NCI-H187 treated with DMSO at 0.1 percent for 48 hours (cell line): ENCODE results near the gene CARD11.
"Not testable (repeated sequence)": the region's sequence is repeated elsewhere in the genome, so short reads cannot be mapped to it uniquely, and the experiment has no call there.

Experiments used
- DNase-seq: peaks from one replicate; lab custom pipeline; 2025; lab: John Stamatoyannopoulos, UW

CARD11 gene

DNA sequence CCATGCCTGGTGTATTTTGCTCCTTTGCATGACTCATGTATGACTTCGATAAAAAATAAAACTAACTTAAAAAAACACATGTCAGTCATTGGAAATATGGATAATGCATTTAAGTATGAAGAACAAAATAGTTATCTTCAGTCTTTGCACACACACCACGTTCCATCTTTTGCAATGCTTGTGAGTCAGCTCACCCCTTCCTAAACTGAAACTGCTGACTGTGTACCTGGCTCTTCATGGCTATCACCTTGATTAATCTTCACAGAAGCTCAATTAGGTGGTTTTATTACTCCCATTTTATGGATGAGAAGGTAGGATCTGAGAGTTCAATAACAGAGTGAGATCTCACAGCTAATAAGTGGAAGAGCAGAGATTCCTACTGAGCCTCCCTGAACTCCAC is 79.5 kb downstream of the CARD11 start:
- DNase-seq: no peak

- no peak for DNase-seq
These were observed 80.8 kb downstream of the CARD11 start for GRCh38 chr7:2962865-2963264.

DNA sequence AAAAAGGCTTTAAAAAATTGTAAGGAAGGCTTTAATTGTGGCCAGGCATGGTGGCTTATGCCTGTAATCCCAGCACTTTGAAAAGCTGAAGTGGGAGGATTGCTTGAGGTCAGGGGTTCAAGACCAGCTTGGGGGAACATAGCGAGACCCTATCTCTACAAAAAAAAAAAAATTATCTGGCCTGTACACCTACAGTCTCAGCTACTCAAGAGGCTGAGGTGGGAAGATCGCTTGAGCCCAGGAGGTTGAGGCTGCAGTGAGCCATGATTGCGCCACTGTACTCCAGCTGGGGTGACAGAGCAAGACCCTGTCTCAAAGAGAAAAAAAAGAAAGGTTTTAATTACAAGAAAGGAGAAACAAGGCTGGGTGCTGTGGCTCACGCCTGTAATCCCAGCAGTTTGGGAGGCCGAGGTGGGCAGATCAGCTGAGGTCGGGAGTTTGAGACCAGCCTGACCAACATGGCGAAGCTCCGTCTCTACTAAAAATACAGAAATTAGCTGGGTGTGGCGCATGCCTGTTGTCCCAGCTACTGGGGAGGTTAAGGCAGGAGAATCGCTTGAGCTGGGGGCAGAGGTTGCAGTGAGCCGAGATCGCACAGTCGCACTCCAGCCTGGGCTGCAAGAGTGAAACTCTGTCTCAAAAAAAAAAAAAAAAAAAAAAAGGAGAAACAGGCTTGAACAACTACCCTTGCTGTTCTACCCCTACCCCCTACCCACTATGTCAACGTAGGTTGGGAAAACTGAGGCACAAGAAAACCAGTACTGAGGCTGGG is 83.7 kb downstream of the CARD11 start:
- DNase-seq: no peak

GRCh38 chr7:2959103-2959680 is 84.5 kb downstream of the CARD11 start:
- DNase-seq: no peak

- DNase-seq: no peak
These were observed 85.1 kb downstream of the CARD11 start for GRCh38 chr7:2958416-2959102.

DNA sequence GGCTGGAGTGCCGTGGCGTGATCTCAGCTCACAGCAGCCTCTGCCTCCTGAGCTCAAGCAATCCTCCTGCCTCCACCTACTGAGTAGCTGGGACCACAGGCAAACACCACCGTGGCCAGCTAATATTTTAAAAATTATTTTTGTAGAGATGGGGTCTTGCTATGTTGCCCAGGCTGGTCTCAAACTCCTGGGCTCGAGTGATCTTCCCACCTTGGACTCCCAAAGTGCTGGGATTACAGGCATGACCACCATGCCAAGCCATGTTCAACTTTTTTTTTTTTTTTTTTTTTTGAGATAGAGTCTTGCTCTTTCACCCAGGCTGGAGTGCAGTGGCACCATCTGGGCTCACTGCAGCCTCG is 86.3 kb downstream of the CARD11 start:
- not testable (repeated sequence) for DNase-seq

DNA sequence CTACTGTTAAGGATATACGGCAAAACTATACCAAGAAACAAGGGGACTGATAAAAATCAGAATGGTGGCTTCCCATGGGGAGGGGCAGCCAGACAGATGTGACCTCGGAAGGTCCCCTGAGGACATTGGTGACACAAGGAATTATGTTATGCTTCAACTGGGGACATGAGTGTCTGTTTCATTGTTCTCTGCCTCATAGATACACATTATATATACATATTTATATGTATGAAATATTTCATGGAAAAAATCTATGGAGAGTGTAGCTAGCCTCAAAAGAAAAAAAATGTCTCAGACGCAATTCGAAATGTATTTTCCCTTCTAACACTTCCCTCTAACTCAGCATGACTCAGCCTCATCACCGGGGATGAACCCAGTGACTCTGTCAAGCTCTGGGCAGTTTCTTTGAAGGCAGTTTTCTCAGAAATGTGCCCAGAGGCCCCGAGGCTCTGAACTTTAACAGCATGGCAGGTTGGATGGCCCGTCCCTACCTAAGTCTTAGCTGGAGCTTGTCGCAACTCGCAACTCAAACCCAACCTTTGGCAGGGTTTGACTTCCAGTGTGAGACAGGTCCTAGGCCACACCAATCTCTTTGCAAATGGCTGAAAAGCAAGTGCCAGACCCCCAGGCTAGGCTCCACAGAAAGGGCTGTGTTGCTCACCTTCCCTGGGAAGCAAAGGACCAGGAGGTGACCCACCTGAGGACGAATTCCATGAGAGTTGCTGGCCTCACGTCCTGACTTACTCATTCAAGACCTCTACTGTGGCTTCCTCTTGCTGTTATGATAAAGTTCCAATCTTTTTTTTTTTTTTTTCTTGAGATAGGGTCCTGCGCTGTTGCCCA is 86.9 kb downstream of the CARD11 start:
- DNase-seq: no peak

DNA sequence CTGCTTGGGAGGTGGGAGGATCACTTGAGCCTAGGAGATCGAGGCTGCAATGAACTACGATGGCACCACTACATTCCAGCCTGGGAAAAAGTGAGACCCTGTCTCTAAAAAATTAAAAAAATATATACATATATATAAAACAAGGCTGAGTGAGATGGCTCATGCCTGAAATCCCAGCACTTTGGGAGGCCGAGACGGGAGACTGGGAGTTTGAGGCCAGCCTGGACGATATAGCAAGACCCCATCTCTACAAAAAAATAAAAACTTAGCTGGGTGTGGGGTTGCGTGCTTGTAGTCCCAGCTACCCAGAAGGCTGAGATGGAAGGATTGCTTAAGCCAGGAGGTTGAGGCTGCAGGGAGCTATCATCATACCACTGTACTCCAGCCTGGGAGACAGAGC is 87.6 kb downstream of the CARD11 start:
- no peak for DNase-seq

GRCh38 chr7:2955269-2955668 is 88.4 kb downstream of the CARD11 start:
- no peak for DNase-seq

DNA sequence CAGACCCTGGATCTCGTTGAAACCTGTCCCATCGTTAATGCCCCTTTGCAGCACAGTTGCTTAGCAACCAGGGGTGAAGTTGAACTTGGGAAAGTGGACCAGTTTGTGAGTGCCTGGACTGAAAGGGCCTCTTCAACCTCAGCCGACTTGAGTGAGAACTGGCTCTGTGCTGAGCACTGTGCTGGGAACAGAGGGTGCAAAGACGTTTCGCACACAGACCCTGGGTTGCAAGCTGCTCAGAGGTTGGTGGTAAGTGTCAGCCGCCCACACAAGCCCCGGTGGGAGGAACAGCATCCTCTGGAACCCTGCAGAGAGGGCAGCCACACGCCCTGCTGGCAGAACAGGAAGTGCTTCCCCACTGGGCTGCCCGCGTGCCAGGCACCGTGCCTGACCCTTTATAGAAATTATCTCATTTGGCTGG is 89.2 kb downstream of the CARD11 start:
- no peak for DNase-seq

DNA sequence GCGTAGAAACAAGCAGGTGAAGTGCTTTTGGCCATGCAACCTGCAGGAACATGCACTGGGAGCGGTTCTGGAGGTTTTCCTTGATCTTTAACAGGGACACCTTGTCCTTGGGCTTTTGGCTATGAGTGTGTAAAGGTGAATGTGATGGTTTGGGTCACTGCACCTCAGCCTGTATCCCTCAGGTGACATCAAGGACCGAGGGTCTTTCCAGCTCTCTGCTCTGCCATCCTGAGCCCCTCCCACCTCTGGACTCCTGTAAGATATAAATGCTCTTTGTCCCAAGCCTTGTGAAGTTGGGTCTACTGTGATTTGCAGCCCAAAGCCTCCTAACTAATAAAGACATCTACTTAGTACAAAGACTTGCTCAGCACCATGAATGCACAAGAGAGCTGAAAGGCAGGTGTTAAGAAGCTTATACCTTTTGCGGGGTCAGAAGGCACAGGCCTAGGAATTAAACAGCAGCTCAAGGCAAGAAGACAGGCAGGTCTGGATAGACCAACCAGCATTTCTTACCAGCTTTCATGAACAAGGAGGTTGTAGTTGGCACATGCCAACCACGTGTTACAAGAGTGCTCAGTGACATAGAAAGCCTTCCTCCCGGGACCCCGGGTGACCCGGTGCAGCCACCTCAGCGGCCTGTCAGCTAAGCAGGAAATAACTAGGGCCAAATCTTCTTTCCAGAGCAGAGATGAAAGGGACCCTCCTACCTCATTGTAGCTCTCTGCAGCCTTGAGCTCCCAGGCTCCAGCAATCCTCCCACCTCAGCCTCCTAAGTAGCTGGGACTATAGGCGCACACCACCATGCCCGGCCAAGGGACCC is 89.9 kb downstream of the CARD11 start:
- no peak for DNase-seq

GRCh38 chr7:2953099-2953498 is 90.6 kb downstream of the CARD11 start:
- no peak for DNase-seq

DNA sequence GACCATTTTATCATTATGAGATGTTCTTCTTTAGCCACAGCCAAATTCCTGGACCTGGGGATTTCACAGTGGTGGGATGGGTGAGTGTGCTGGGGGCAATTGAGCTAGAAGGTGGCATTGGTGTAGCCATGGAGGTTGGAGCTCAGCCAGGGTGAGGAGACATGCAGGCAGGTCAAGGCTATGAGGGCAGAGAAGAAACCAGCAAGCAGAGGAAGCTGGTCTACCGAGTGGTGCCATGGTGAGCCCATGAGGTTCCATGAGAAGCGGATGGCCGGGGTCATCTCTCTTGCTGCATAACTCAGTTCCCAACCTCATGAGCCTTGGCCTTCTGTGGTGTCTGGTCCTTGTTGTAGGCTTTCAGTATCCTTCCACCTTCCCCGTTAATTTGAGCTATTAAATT is 91.4 kb downstream of the CARD11 start:
- DNase-seq: no peak

DNA sequence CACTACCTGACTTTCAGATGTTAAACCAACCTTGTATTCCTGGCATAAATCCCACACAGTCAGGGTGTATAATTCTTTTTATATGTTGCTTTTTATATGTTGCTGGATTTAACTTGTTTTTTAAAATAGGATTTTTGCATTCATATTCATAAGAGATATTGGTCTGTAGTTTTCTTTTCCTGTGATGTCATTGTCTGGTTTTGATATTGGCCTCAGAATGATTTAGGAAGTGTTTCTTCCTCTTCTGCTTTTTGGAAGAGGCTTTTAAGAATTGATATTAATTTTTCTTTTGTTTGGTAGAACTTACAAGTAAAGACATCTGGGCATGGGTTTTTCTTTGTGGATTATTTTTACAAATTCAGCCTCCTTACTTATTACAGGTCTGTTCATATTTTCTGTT is 93.1 kb downstream of the CARD11 start:
- no peak for DNase-seq

GRCh38 chr7:2948749-2949148 is 94.9 kb downstream of the CARD11 start:
- DNase-seq: no peak

- no peak for DNase-seq
These were observed 96.4 kb downstream of the CARD11 start for GRCh38 chr7:2947058-2947780.

- DNase-seq: no peak
These were observed 98.5 kb downstream of the CARD11 start for GRCh38 chr7:2945171-2945570.

- no peak for DNase-seq
These were observed 98.9 kb downstream of the CARD11 start for GRCh38 chr7:2944739-2945138.

DNA sequence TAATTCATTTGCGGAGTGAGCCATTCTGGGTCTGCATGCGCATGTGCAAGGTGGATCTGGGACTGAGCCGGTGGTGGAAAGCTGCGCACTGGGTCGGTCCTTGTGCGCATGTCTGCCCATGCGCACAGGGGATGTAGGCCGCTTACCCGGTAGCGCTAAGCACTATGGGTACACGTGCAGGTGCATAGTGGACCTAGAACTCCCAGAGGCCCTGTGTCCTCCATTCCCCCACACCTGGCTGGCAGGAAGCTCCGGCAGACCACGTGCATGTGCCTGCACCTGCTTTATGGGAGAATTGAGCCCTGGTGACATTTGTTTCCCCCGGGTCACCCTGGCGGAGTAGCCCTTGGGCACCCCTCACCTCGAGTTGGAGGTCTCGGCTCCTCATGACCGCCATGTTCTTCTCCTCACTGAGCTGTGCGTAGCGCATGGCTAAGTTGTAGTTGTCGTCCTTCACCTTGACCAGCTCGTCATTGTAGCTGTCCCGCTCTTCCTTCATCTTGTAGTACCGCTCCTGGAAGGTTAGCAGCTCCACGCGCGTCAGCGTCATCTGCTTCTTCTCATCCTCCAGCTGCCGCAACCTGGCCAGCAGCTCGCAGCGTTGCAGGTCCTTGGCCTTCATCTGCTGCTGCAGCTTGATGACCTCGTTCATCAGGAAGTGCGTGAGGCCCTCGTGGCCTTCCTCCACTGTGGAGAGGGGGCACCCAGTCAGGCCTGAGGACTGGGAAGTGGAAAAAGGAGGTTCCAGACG is 99.6 kb downstream of the CARD11 start:
- no peak for DNase-seq

GRCh38 chr7:2941216-2941859 is 102.3 kb downstream of the CARD11 start:
- DNase-seq: no peak
